HEK293T (cell line): ENCODE results near the gene ELMO3.

Source experiments
- BHLHE40 ChIP-seq: fragments of 450-650 bp; IDR thresholded peaks from 2 replicates; pipeline ENCODE4 v1.6.1; 2016; ENCODE audit warnings: mild to moderate bottlenecking, moderate library complexity, borderline replicate concordance
- ELF4 ChIP-seq: fragments of 450-650 bp; IDR thresholded peaks from 2 replicates; pipeline ENCODE4 v1.6.1; 2017; ENCODE audit warnings: antibody characterized with exemption
- FOXA1 ChIP-seq: fragments of 450-650 bp; IDR thresholded peaks from 2 replicates; pipeline ENCODE4 v1.6.1; 2016; ENCODE audit warnings: mild to moderate bottlenecking
- FOXK2 ChIP-seq: fragments of 450-650 bp; IDR thresholded peaks from 2 replicates; pipeline ENCODE4 v1.6.1; 2016; ENCODE audit warnings: mild to moderate bottlenecking
- L3MBTL2 ChIP-seq: fragments of 450-650 bp; conservative IDR thresholded peaks from 2 replicates; pipeline ENCODE4 v1.6.1; 2016; ENCODE audit warnings: mild to moderate bottlenecking
- SUZ12 ChIP-seq: fragments of 450-650 bp; IDR thresholded peaks from 2 replicates; pipeline ENCODE4 v1.6.1; 2016; ENCODE audit warnings: mild to moderate bottlenecking
- TARDBP ChIP-seq: fragments of 450-650 bp; IDR thresholded peaks from 2 replicates; pipeline ENCODE4 v1.6.1; 2016
- ZNF384 ChIP-seq: fragments of 450-650 bp; IDR thresholded peaks from 2 replicates; pipeline ENCODE4 v1.6.1; 2016
- TF ChIP-seq, protein P1 (sequence below): fragments of 450-650 bp; IDR thresholded peaks from 2 replicates; pipeline ENCODE4 v1.6.1; 2016

DNA sequence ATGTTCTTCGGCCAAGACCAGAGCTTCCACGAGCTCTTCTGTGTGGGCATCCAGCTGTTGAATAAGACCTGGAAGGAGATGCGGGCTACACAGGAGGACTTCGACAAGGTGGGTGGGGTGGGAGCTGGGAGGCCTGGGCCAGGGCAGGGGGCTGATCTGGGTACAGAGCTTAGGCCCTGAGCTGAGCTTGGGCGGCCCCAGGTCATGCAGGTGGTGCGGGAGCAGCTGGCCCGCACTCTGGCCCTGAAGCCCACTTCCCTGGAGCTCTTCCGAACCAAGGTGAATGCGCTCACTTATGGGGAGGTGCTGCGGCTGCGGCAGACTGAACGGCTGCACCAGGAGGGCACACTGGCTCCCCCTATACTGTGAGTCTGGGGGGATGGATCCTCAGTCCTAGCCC, 3.5 kb downstream of the ELMO3 start:
- no peak for TF ChIP-seq SUZ12
- TF ChIP-seq FOXK2 = no peak
- TF ChIP-seq, protein P1, sequence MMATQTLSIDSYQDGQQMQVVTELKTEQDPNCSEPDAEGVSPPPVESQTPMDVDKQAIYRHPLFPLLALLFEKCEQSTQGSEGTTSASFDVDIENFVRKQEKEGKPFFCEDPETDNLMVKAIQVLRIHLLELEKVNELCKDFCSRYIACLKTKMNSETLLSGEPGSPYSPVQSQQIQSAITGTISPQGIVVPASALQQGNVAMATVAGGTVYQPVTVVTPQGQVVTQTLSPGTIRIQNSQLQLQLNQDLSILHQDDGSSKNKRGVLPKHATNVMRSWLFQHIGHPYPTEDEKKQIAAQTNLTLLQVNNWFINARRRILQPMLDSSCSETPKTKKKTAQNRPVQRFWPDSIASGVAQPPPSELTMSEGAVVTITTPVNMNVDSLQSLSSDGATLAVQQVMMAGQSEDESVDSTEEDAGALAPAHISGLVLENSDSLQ = no peak
- TF ChIP-seq L3MBTL2 = no peak
- TF ChIP-seq BHLHE40 = no peak
- TF ChIP-seq FOXA1 = no peak
- TF ChIP-seq ZNF384 = no peak
- no peak for TF ChIP-seq ELF4
- no peak for TF ChIP-seq TARDBP
